GM18498 (cell line): ENCODE results near the gene CLDN1.

Source experiments
- ATAC-seq: cut with Tn5 transposase; IDR thresholded peaks from one replicate; pipeline ENCODE4 v1.9.1; 2021; ENCODE audit warnings: mild to moderate bottlenecking, moderate library complexity; ENCODE audit not compliant: unreplicated experiment

Gene CLDN1

GRCh38 chr3:190333961-190334360 lies 11.7 kb upstream of the CLDN1 start:
- no peak for ATAC-seq

- no peak for ATAC-seq
Measured at GRCh38 chr3:190330936-190331734, 8.9 kb upstream of the CLDN1 start.

GRCh38 chr3:190326930-190327329 lies 4.7 kb upstream of the CLDN1 start:
- no peak for ATAC-seq

GRCh38 chr3:190326361-190326760 lies 4.1 kb upstream of the CLDN1 start:
- no peak for ATAC-seq

GRCh38 chr3:190325923-190326322 lies 3.7 kb upstream of the CLDN1 start:
- no peak for ATAC-seq

- no peak for ATAC-seq
Measured at GRCh38 chr3:190323246-190323626, 990 bp upstream of the CLDN1 start.

GRCh38 chr3:190322604-190323245 lies 479 bp upstream of the CLDN1 start:
- ATAC-seq = no peak

GRCh38 chr3:190320594-190321362 lies 1.5 kb downstream of the CLDN1 start:
- no peak for ATAC-seq

GRCh38 chr3:190319660-190320059 lies 2.6 kb downstream of the CLDN1 start:
- ATAC-seq = no peak

GRCh38 chr3:190318666-190319065 lies 3.6 kb downstream of the CLDN1 start:
- ATAC-seq = no peak

- no peak for ATAC-seq
Measured at GRCh38 chr3:190314741-190315140, 7.5 kb downstream of the CLDN1 start.

GRCh38 chr3:190309414-190309813 lies 12.8 kb downstream of the CLDN1 start:
- no peak for ATAC-seq

- no peak for ATAC-seq
Measured at GRCh38 chr3:190308154-190308553, 14.1 kb downstream of the CLDN1 start.

- ATAC-seq = no peak
Measured at GRCh38 chr3:190307164-190307545, 15.1 kb downstream of the CLDN1 start.

- ATAC-seq = no peak
Measured at GRCh38 chr3:190306513-190307163, 15.6 kb downstream of the CLDN1 start.

GRCh38 chr3:190306026-190306425 lies 16.2 kb downstream of the CLDN1 start:
- ATAC-seq = no peak

GRCh38 chr3:190305406-190305805 lies 16.8 kb downstream of the CLDN1 start:
- no peak for ATAC-seq

GRCh38 chr3:190303884-190304283 lies 18.4 kb downstream of the CLDN1 start:
- ATAC-seq = no peak

- no peak for ATAC-seq
Measured at GRCh38 chr3:190302212-190302867, 19.9 kb downstream of the CLDN1 start.

GRCh38 chr3:190301591-190301990 lies 20.7 kb downstream of the CLDN1 start:
- ATAC-seq = no peak

- no peak for ATAC-seq
Measured at GRCh38 chr3:190299969-190300368, 22.3 kb downstream of the CLDN1 start.
